Measurements from ENCODE around the gene HMGN1.

The HMGN1 gene

DNA sequence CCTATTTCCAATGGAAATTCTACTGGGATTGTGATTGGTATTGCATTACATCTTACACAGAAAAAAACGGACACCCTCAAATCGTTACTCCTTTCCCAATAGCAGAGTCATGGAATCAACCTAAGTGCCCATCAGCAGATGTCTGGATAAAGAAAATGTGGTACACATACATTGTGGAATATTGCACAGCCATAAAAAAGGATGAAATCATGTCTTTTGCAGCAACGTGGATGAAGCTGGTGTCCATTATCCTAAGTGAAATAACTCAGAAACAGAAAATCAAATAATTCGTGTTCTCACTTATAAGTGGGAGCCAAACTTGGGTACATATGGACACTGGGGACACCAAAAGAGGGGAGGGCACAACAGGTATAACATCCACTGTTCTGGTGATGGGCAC, 14.3 kb downstream of the HMGN1 start:
- TF ChIP-seq, protein P1, sequence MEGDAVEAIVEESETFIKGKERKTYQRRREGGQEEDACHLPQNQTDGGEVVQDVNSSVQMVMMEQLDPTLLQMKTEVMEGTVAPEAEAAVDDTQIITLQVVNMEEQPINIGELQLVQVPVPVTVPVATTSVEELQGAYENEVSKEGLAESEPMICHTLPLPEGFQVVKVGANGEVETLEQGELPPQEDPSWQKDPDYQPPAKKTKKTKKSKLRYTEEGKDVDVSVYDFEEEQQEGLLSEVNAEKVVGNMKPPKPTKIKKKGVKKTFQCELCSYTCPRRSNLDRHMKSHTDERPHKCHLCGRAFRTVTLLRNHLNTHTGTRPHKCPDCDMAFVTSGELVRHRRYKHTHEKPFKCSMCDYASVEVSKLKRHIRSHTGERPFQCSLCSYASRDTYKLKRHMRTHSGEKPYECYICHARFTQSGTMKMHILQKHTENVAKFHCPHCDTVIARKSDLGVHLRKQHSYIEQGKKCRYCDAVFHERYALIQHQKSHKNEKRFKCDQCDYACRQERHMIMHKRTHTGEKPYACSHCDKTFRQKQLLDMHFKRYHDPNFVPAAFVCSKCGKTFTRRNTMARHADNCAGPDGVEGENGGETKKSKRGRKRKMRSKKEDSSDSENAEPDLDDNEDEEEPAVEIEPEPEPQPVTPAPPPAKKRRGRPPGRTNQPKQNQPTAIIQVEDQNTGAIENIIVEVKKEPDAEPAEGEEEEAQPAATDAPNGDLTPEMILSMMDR (IDR thresholded peaks at IDR 0.05), result no peak
- H3K9me3 Mint-ChIP-seq, result no peaks in the 10 kb centered on the region
- no peak overlapping the region for H3K27ac Mint-ChIP-seq
- peaks cover 9% of the 10 kb centered on the region for H3K4me1 Mint-ChIP-seq
- H3K27me3 Mint-ChIP-seq (ENCODE audit: low read depth, poor library complexity), result peaks cover 4% of the 10 kb centered on the region
- H3K4me3 Mint-ChIP-seq, result no peak overlapping the region
- H3K36me3 Mint-ChIP-seq (ENCODE audit: low read depth), result peaks cover 5% of the 10 kb centered on the region
- no peak for DNase-seq

DNA sequence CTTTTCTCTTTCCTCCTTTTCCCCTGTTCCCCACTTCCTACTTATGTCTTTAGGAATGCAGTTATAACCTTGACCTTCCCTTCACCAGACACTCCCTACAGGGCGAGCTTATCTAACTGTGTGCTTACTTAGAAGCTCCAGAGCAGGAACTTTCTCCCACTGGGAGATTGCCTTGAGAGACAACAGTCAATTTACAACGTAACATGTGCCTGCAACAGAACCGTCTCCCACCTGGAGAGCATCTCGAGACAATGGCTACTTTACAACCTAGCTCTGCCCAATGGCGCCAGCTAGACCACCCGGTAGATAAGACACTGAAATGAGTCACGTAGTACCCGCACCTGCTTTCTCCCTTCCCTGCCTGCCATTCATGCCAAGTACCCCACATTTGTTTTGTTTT, 16.7 kb downstream of the HMGN1 start:
- H3K4me3 Mint-ChIP-seq, result no peak overlapping the region
- H3K4me1 Mint-ChIP-seq, result peaks cover 9% of the 10 kb centered on the region
- no peak overlapping the region for H3K27ac Mint-ChIP-seq
- H3K36me3 Mint-ChIP-seq (ENCODE audit: low read depth), result no peaks in the 10 kb centered on the region
- H3K9me3 Mint-ChIP-seq, result no peaks in the 10 kb centered on the region
- DNase-seq, result no peak
- TF ChIP-seq, protein P1 (IDR thresholded peaks at IDR 0.05), result no peak
- H3K27me3 Mint-ChIP-seq (ENCODE audit: low read depth, poor library complexity), result peaks cover 4% of the 10 kb centered on the region

DNA sequence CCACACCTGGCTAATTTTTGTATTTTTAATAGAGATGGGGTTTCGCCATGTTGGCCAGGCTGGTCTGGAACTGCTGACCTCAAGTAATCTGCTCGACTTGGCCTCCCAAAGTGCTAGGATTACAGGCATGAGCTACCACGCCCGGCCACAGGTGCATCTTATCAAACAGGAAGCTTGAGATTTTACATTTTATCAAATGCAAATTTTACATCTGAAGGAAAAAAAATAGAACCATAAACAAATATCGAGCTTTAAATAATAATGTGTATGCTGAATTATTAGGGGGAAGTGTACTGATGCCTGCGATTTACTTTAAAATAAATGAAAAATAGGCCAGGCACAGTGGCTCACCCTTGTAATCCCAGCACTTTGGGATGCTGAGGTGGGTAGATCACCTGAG, 18.9 kb downstream of the HMGN1 start:
- no peak for DNase-seq
- Mint-ChIP-seq H3K9me3 (no peaks in the 10 kb centered on the region), H3K4me1 (peaks cover 9% of the 10 kb centered on the region), H3K27me3 (ENCODE audit: low read depth, poor library complexity) (peaks cover 7% of the 10 kb centered on the region), H3K36me3 (ENCODE audit: low read depth) (no peaks in the 10 kb centered on the region), H3K4me3 (no peak overlapping the region), H3K27ac (no peak overlapping the region)
- TF ChIP-seq, protein P1 (IDR thresholded peaks at IDR 0.05), result no peak

DNA sequence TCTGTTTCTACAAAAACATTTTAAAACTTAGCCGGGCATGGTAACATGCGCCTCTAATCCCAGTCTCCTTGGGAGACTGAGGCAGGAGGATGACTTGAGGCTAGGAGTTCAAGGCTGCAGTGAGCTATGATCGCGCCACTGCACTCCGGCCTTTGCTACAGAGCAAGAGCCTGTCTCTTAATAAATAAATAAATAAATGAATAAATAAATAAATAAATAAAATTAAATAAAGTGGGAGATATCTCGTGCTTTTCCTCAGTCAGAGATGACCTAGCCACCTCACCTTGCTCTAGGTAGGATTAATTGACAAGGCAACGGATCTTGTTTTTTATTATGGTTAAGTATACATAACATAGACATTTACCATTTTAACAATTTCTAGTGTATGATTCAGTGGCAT, 21.2 kb downstream of the HMGN1 start:
- peaks cover 10% of the 10 kb centered on the region for H3K4me1 Mint-ChIP-seq
- H3K36me3 Mint-ChIP-seq (ENCODE audit: low read depth), result no peaks in the 10 kb centered on the region
- peaks cover 7% of the 10 kb centered on the region for H3K27me3 Mint-ChIP-seq (ENCODE audit: low read depth, poor library complexity)
- H3K27ac Mint-ChIP-seq, result no peak overlapping the region
- DNase-seq, result no peak
- H3K4me3 Mint-ChIP-seq, result no peak overlapping the region
- H3K9me3 Mint-ChIP-seq, result no peaks in the 10 kb centered on the region
- TF ChIP-seq, protein P1 (IDR thresholded peaks at IDR 0.05), result no peak

DNA sequence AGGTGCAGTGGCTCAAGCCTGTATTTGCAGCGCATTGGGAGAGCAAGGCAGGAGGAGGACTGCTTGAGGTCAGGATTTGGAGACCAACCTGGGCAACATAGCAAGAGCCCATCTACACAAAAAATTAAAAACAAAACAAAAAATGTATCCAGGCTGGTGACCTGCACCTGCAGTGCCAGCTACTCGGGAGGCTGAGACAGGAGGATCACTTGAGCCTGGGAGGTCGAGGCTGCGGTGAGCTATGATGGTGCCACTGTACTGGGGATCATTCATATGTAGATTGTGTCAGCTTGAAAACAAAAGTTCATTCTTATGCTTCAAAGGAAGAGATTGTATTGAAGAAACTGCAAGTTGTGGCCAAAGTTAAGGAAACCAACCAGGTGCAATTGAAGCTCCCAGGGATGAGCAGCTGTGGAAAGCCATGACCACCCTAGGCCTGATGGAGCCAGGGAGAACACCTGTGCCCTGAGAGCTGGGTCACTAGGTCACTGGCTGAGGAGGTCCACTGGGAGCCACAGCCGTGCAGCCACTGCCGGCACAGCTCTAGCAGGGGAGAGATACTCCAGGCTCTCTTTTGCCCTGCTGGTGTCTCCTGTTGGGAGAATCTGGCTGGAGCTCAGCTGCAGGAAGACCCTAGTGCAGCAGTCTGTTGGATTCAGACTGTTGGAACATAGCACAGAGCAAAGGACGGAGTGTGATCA, 22.1 kb downstream of the HMGN1 start:
- no peak for DNase-seq
- TF ChIP-seq, protein P1 (IDR thresholded peaks at IDR 0.05), result no peak
- H3K4me3 Mint-ChIP-seq, result no peak overlapping the region
- no peaks in the 10 kb centered on the region for H3K36me3 Mint-ChIP-seq (ENCODE audit: low read depth)
- no peak overlapping the region for H3K27ac Mint-ChIP-seq
- H3K4me1 Mint-ChIP-seq, result peaks cover 6% of the 10 kb centered on the region
- peaks cover 3% of the 10 kb centered on the region for H3K27me3 Mint-ChIP-seq (ENCODE audit: low read depth, poor library complexity)
- H3K9me3 Mint-ChIP-seq, result no peaks in the 10 kb centered on the region

DNA sequence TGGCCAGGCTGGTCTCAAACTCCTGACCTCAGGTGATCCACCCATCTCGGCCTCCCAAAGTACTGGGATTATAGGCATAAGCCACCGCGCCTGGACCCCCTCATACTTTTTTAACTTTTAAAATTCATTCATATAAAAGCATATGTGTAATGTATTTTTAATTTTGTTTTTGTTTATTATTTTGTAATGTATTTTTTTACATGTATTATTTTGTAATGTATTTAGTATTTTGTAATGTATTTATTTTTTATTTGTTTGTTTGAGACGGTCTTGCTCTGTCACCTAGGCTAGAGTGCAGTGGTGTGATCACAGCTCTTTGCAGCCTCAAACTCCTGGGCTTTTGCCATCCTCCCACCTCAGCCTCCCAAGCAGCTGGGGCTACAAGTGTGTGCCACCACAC, 23.4 kb downstream of the HMGN1 start:
- DNase-seq, result no peak
- Mint-ChIP-seq H3K27ac (no peak overlapping the region), H3K36me3 (ENCODE audit: low read depth) (peaks cover under 1% of the 10 kb centered on the region), H3K4me1 (peaks cover 11% of the 10 kb centered on the region), H3K27me3 (ENCODE audit: low read depth, poor library complexity) (peaks cover 3% of the 10 kb centered on the region), H3K4me3 (no peak overlapping the region), H3K9me3 (no peaks in the 10 kb centered on the region)
- TF ChIP-seq, protein P1 (IDR thresholded peaks at IDR 0.05), result no peak
